Stomach (tissue), 19 donors: ENCODE results near the gene TMED9. TPM values are rescaled to one million over a fixed set of nuclear protein-coding genes. Genes with fewer than 3 reads are reported as not detected.

Experiments used
- DNase-seq, 2 donors: peaks; one replicate each; pipeline versions ENCODE4 v3.0.0 to v3.0.0-alpha.2; 2013 to 2019
- H3K27ac ChIP-seq, 5 donors: fragments of 200-600 bp in 4 of 5; sonication (generic) in 4 of 5; one replicate each; pipeline ENCODE4 v1.5.1; 2013 to 2019; ENCODE audit warnings: mild to moderate bottlenecking in 1 of 5, moderate library complexity in 1 of 5
- H3K27me3 ChIP-seq, 3 donors: fragments of 200-600 bp; sonication (generic); one replicate each; pipeline ENCODE4 v1.5.1; 2017 to 2019; ENCODE audit warnings: mixed run types in 1 of 3
- H3K36me3 ChIP-seq, 4 donors: fragments of 200-600 bp; sonication (generic); 1 replicate in 3 of 4; 2 replicates in 1 of 4; pipeline ENCODE4 v1.5.1; 2016 to 2019
- H3K4me1 ChIP-seq, 4 donors: fragments of 200-600 bp; sonication (generic); one replicate each; pipeline ENCODE4 v1.5.1; 2016 to 2019
- H3K4me3 ChIP-seq, 4 donors: fragments of 200-600 bp; sonication (generic) in 3 of 4; one replicate each; pipeline ENCODE4 v1.5.1; 2016 to 2019; ENCODE audit warnings: mild to moderate bottlenecking in 1 of 4
- H3K9me3 ChIP-seq, 4 donors: fragments of 200-600 bp; sonication (generic); one replicate each; pipeline ENCODE4 v1.5.1; 2016 to 2019
- EP300 ChIP-seq: sonication (generic); formaldehyde crosslinking; IDR thresholded peaks from one replicate; pipeline ENCODE4 v1.6.1; 2017; ENCODE audit warnings: antibody characterized with exemption
- POLR2A ChIP-seq, 4 donors: fragments of 450-650 bp; IDR thresholded peaks; one replicate each; pipeline ENCODE4 v1.6.1; 2016; ENCODE audit warnings: antibody characterized with exemption in 4 of 4, control low read depth in 2 of 4, mild to moderate bottlenecking in 1 of 4, moderate library complexity in 1 of 4
- POLR2AphosphoS5 ChIP-seq, 3 donors: sonication (generic); formaldehyde crosslinking; IDR thresholded peaks; one replicate each; pipeline ENCODE4 v1.6.1; 2016; ENCODE audit warnings: antibody characterized with exemption in 3 of 3
- WGBS, 5 donors: extraction: QIAGEN DNeasy Blood & Tissue Kit in 3 of 5; methylation state at CpG; one replicate each; pipeline versions ENCODE4 v1.1.5 to v1.1.7; 2013 to 2018; 5-methylcytosine and 5-hydroxymethylcytosine counted together
- intact Hi-C: fragments of 100-400 bp; cut with DNase I; formaldehyde crosslinking; loops from one replicate; pipeline ENCODE4 v1.15.1; 2023; ENCODE audit warnings: low total_unique reads
- long read RNA-seq, 10 donors: transcript quantifications; one replicate each; lab custom pipeline, GENCODE V29; 2026
- polyA plus RNA-seq, 3 donors: library from polyadenylated mRNA; stranded (reverse); fragments of 200-250 nt; gene quantifications; one replicate each; pipeline ENCODE4 v1.2.3, GENCODE V29; 2013
- total RNA-seq, 5 donors: library from RNA; depleted of rRNA; stranded (reverse); fragments of >200 nt; gene quantifications; one replicate each; pipeline versions ENCODE4 v1.1.0 to v1.2.3, GENCODE V29; 2014 to 2016
- TF ChIP-seq, protein P1 (sequence below), 7 experiments: fragments of 450-650 bp in 4 of 7; fragments of 200-600 bp in 3 of 7; sonication (generic) in 3 of 7; IDR thresholded peaks; one replicate each; pipeline ENCODE4 v1.5.1; 2016 to 2019; ENCODE audit warnings: antibody characterized with exemption in 7 of 7, control low read depth in 2 of 7, mild to moderate bottlenecking in 1 of 7
- donor health status: healthy with polysubstance abuse.
- donor health status: Bipolar disorder and iron deficiency.
- donor health status: healthy.

Gene TMED9
- total RNA-seq = 100 to 1,000 TPM in 1 of 5 donors, 10 to 100 TPM in 3, 1 to 10 TPM in 1; 9.3 to 107 (median 85.3) TPM
- 100 to 1,000 TPM in 1 of 3 donors, 10 to 100 TPM in 2; 39.9 to 115 (median 99.8) TPM for polyA plus RNA-seq
- long read RNA-seq, donor 1, transcript TMED9-201 (5 exons, 1,473 nt) = major isoform, 49 of 50 reads
- long read RNA-seq, donor 1, partial matches to known transcripts = 0 of 50 reads
- long read RNA-seq, donor 1, other reads (novel, unspliced or antisense) = 0 of 50 reads
- long read RNA-seq, donor 2, transcript TMED9-201 (5 exons, 1,473 nt) = major isoform, 98 of 108 reads
- long read RNA-seq, donor 2, partial matches to known transcripts = 5 of 108 reads
- long read RNA-seq, donor 2, other reads (novel, unspliced or antisense) = 0 of 108 reads
- long read RNA-seq, donor 3, transcript TMED9-201 (5 exons, 1,473 nt) = major isoform, 48 of 85 reads
- long read RNA-seq, donor 3, partial matches to known transcripts = 36 of 85 reads
- long read RNA-seq, donor 3, other reads (novel, unspliced or antisense) = 0 of 85 reads
- long read RNA-seq, donor 4, partial matches to known transcripts = 0 of 5 reads
- long read RNA-seq, donor 4, other reads (novel, unspliced or antisense) = 0 of 5 reads
- long read RNA-seq, donor 5, transcript TMED9-201 (5 exons, 1,473 nt) = major isoform, 72 of 79 reads
- long read RNA-seq, donor 5, partial matches to known transcripts = 0 of 79 reads
- long read RNA-seq, donor 5, other reads (novel, unspliced or antisense) = 0 of 79 reads
- long read RNA-seq, donor 6, transcript TMED9-201 (5 exons, 1,473 nt) = major isoform, 121 of 186 reads
- long read RNA-seq, donor 6, partial matches to known transcripts = 61 of 186 reads
- long read RNA-seq, donor 6, other reads (novel, unspliced or antisense) = 0 of 186 reads
- long read RNA-seq, donor 7, transcript TMED9-201 (5 exons, 1,473 nt) = major isoform, 65 of 78 reads
- long read RNA-seq, donor 7, partial matches to known transcripts = 10 of 78 reads
- long read RNA-seq, donor 7, other reads (novel, unspliced or antisense) = 0 of 78 reads
- long read RNA-seq, donor 8, transcript TMED9-201 (5 exons, 1,473 nt) = major isoform, 102 of 112 reads
- long read RNA-seq, donor 8, partial matches to known transcripts = 5 of 112 reads
- long read RNA-seq, donor 8, other reads (novel, unspliced or antisense) = 0 of 112 reads
- long read RNA-seq, donor 9, transcript TMED9-201 (5 exons, 1,473 nt) = major isoform, 60 of 73 reads
- long read RNA-seq, donor 9, partial matches to known transcripts = 11 of 73 reads
- long read RNA-seq, donor 9, other reads (novel, unspliced or antisense) = 0 of 73 reads
- long read RNA-seq, donor 10, transcript TMED9-201 (5 exons, 1,473 nt) = major isoform, 20 of 22 reads
- long read RNA-seq, donor 10, partial matches to known transcripts = 0 of 22 reads
- long read RNA-seq, donor 10, other reads (novel, unspliced or antisense) = 0 of 22 reads

DNA sequence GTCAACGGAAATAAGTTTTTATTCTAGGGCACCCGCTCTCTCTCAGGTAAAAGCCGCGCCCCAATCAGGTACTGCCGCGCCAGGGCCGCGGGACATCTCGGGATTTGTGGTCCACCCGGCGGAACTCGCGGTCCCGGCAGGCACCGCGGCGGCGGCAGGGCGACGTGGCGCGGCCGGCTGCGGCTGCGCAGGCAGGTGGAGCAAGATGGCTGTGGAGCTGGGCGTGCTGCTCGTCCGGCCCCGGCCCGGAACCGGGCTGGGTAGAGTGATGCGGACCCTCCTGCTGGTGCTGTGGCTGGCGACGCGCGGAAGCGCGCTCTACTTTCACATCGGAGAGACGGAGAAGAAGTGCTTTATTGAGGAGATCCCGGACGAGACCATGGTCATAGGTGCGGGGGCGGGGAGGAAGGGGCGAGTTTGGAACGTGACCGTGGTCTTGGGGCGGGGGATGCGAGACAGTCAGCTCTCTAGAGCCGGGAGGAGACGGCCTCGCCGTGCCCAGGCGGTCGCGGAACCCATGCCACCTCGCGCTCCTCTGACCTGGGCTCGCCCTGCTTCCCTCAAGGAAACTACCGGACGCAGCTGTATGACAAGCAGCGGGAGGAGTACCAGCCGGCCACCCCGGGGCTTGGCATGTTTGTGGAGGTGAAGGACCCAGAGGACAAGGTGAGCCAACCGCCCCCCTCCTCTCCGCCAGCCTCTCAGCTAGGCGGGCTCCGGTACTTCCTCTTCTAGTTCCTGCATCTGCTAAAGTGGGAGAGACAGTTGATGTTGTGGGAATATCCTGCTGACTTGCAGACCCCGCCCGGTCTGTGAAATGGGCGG is at the start of gene TMED9:
Gene TMED9, plus strand, starts transcription at position 194 of the 825 bp plus-strand sequence. Its CDS starts 12 bp downstream, at position 206.
- intact Hi-C loops = no loop called here
- H3K9me3 ChIP-seq = no peaks in the 10 kb centered on the region
- H3K4me1 ChIP-seq = peaks cover 11 to 26% (median 23%) of the 10 kb centered on the region in 4 donors
- TF ChIP-seq POLR2AphosphoS5 (IDR thresholded peaks at IDR 0.05) = peak; percentile 90 to 97 (median 96)
- no peak for TF ChIP-seq EP300
- TF ChIP-seq, protein P1, sequence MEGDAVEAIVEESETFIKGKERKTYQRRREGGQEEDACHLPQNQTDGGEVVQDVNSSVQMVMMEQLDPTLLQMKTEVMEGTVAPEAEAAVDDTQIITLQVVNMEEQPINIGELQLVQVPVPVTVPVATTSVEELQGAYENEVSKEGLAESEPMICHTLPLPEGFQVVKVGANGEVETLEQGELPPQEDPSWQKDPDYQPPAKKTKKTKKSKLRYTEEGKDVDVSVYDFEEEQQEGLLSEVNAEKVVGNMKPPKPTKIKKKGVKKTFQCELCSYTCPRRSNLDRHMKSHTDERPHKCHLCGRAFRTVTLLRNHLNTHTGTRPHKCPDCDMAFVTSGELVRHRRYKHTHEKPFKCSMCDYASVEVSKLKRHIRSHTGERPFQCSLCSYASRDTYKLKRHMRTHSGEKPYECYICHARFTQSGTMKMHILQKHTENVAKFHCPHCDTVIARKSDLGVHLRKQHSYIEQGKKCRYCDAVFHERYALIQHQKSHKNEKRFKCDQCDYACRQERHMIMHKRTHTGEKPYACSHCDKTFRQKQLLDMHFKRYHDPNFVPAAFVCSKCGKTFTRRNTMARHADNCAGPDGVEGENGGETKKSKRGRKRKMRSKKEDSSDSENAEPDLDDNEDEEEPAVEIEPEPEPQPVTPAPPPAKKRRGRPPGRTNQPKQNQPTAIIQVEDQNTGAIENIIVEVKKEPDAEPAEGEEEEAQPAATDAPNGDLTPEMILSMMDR (IDR thresholded peaks at IDR 0.05) = peak in 3 of 7 experiments; percentile 14 to 37 (median 17)
- TF ChIP-seq POLR2A (IDR thresholded peaks at IDR 0.05) = peak in 1 of 4 donors; percentile 83
- H3K27me3 ChIP-seq = peaks cover 0 to 16% (median 0%) of the 10 kb centered on the region in 3 donors
- peak within 1 kb of the TSS; percentile 90 to 98 (median 96) for H3K4me3 ChIP-seq
- WGBS, 5 donors = 0 to 1% (median 0%) methylated on average over 42 to 71 of the region's 71 CpGs
- DNase-seq = peak; percentile 91 to 97
- H3K27ac ChIP-seq = peak within 1 kb of the TSS; percentile 87 to 93 (median 89)
- peaks cover 34 to 39% (median 36%) of the 10 kb centered on the region in 4 donors for H3K36me3 ChIP-seq

DNA sequence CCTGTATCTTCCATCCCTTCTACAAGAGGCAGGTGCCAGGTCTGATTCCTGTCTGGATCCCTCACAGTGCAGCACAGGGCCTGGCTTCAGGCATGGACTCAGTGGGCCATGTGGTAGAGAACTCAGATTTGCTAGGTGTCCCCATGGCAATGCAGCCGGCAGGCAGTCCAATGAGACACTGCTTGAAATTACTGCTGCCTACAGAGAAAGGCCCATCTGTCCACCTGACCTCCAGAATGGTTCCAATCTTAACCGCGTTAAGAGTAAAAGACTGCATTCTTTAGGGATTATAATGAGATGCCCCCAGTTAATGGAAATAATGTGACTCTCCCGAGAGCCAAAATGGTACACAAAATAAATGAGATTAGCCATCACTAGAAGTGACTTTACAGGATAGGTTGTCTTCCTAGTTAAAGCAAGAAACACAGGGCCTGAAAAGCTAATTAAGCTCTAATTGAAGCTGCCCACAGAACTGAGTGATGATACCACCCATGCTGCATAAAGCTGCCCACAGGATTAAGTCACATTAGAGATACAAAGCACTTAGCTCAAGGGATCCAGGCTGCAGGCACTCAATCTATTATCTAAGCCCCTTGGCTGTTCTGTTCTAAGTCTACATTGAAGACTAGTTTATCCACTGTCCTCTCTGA is 49.1 kb upstream of the TMED9 start:
- intact Hi-C loops = no loop called here
- H3K4me3 ChIP-seq = no peak overlapping the region
- peaks cover 24 to 88% (median 55%) of the 10 kb centered on the region in 4 donors for H3K4me1 ChIP-seq
- H3K36me3 ChIP-seq = peaks cover 2 to 19% (median 14%) of the 10 kb centered on the region in 4 donors
- DNase-seq = no peak
- H3K27ac ChIP-seq = no peak overlapping the region
- H3K9me3 ChIP-seq = no peaks in the 10 kb centered on the region
- TF ChIP-seq POLR2AphosphoS5 (IDR thresholded peaks at IDR 0.05) (no peak), EP300 (no peak), POLR2A (IDR thresholded peaks at IDR 0.05) (no peak)
- TF ChIP-seq, protein P1 (IDR thresholded peaks at IDR 0.05) = no peak
- WGBS, 5 donors = 92 to 95% (median 92%) methylated on average over 4 of the region's 4 CpGs
- no peaks in the 10 kb centered on the region for H3K27me3 ChIP-seq

DNA sequence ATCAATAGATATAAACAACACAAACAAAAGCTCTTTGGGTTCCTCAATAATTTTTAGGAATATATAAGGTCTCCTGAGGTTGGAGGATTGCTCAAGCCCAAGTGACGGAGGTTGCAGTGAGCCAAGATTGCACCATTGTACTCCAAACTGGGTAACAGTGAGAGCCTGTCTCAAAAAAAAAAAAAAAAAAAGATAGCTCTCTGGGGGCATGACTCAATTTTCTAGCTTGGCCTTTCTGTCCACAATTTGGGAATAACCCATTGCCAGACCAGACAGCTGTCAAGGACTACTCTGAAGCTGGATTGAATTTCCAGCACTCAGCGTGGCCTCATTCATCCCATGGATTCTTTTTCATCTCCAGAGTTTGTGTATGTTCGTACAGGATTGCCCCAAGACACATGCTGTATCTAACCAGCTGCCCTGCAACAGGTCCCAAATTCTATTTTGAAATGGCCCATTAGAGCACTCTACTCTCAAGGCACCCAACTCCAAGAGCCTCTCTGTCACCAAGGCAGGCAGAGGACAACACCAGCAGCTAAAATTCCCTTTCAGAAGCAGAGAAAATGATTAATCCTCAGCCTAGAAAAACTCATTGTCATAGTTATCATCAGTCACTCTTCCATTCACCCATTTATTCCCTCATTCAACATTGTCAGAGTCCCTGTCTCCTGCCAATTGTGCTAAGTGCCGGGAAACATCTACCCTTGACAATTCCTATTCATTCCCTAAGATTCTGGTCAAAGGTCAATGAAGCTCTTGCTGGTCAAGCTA is 46.3 kb upstream of the TMED9 start:
- H3K4me1 ChIP-seq = peaks cover 12 to 79% (median 48%) of the 10 kb centered on the region in 4 donors
- TF ChIP-seq POLR2A (IDR thresholded peaks at IDR 0.05) (no peak), POLR2AphosphoS5 (IDR thresholded peaks at IDR 0.05) (peak in 1 of 3 donors; percentile 23)
- H3K36me3 ChIP-seq = peaks cover 0 to 12% (median 5%) of the 10 kb centered on the region in 4 donors
- WGBS, 5 donors = 63 to 80% (median 79%) methylated on average over 4 of the region's 4 CpGs
- H3K27me3 ChIP-seq = no peaks in the 10 kb centered on the region
- DNase-seq = peak in 1 of 2 donors; percentile 51
- H3K27ac ChIP-seq = peak overlapping the region; percentile 66 to 86 (median 81)
- no peaks in the 10 kb centered on the region for H3K9me3 ChIP-seq
- H3K4me3 ChIP-seq = no peak overlapping the region
- intact Hi-C loops = no loop called here
